HepG2 (cell line): Measurements from ENCODE around the gene CEACAM16. TPM values are rescaled to one million over a fixed set of nuclear protein-coding genes. Genes with fewer than 3 reads are reported as not detected.
A peak's percentile ranks its signal among the peaks of the same experiment; 100 is the strongest.

Experiments used
- CAMTA2 ChIP-seq: sonication (generic); formaldehyde crosslinking; IDR thresholded peaks from 2 replicates; pipeline ENCODE4 v1.4.0; 2020; ENCODE audit warnings: mild to moderate bottlenecking, missing genetic modification reagents, borderline replicate concordance
- CEBPB ChIP-seq: IDR thresholded peaks from 2 replicates; pipeline ENCODE4 v1.6.1; 2011; ENCODE audit warnings: low read depth, low read length, improper control_type of control experiment, borderline replicate concordance
- CEBPG ChIP-seq: IDR thresholded peaks from 2 replicates; pipeline ENCODE4 v1.6.1; 2016
- CREB3 ChIP-seq: sonication (generic); formaldehyde crosslinking; IDR thresholded peaks from 2 replicates; pipeline ENCODE4 v1.5.0; 2020; ENCODE audit warnings: missing genetic modification reagents
- E2F1 ChIP-seq: sonication (generic); formaldehyde crosslinking; IDR thresholded peaks from 2 replicates; pipeline ENCODE4 v1.5.0; 2020; ENCODE audit warnings: missing genetic modification reagents
- FIP1L1 ChIP-seq: fragments of 200-400 bp; formaldehyde crosslinking; IDR thresholded peaks from 2 replicates; pipeline ENCODE4 v1.6.1; 2018; ENCODE audit warnings: low read depth, mild to moderate bottlenecking, low read length, moderate library complexity, borderline replicate concordance; ENCODE audit not compliant: insufficient read depth
- FOXM1 ChIP-seq: sonication (generic); formaldehyde crosslinking; IDR thresholded peaks from 2 replicates; pipeline ENCODE4 v1.5.0; 2020; ENCODE audit warnings: missing genetic modification reagents
- FOXP4 ChIP-seq: sonication (generic); formaldehyde crosslinking; IDR thresholded peaks from 2 replicates; pipeline ENCODE4 v1.4.0; 2020; ENCODE audit warnings: missing genetic modification reagents
- GTF2F1 ChIP-seq: fragments of 150-350 bp; IDR thresholded peaks from 2 replicates; pipeline ENCODE4 v1.6.1; 2014; ENCODE audit warnings: low read length
- KAT7 ChIP-seq: IDR thresholded peaks from 2 replicates; pipeline ENCODE4 v1.6.1; 2018; ENCODE audit warnings: borderline replicate concordance, missing compliant biosample characterization
- MEF2D ChIP-seq: sonication (generic); formaldehyde crosslinking; IDR thresholded peaks from 2 replicates; pipeline ENCODE4 v1.5.1; 2020; ENCODE audit warnings: mild to moderate bottlenecking, missing genetic modification reagents
- REXO4 ChIP-seq: sonication (generic); formaldehyde crosslinking; IDR thresholded peaks from 2 replicates; pipeline ENCODE4 v1.8.0; 2022; ENCODE audit warnings: missing genetic modification reagents, mild to moderate bottlenecking, borderline replicate concordance
- SMARCC2 ChIP-seq: fragments of 450-650 bp; IDR thresholded peaks from 2 replicates; pipeline ENCODE4 v1.6.1; 2017; ENCODE audit warnings: antibody characterized with exemption, mild to moderate bottlenecking
- TBX3 ChIP-seq: fragments of 450-650 bp; IDR thresholded peaks from 2 replicates; pipeline ENCODE4 v1.6.1; 2017; ENCODE audit warnings: antibody characterized with exemption, mild to moderate bottlenecking, inconsistent platforms, borderline replicate concordance
- TIGD3 ChIP-seq: sonication (generic); formaldehyde crosslinking; IDR thresholded peaks from 2 replicates; pipeline ENCODE4 v1.5.1; 2020; ENCODE audit warnings: mild to moderate bottlenecking, missing genetic modification reagents, borderline replicate concordance
- XBP1 ChIP-seq: sonication (generic); formaldehyde crosslinking; IDR thresholded peaks from 2 replicates; pipeline ENCODE4 v1.5.0; 2020; ENCODE audit warnings: missing genetic modification reagents
- ZBTB34 ChIP-seq: sonication (generic); formaldehyde crosslinking; IDR thresholded peaks from 2 replicates; pipeline ENCODE4 v1.8.0; 2022; ENCODE audit warnings: mild to moderate bottlenecking, missing genetic modification reagents
- ZGPAT ChIP-seq: IDR thresholded peaks from 2 replicates; pipeline ENCODE4 v1.6.1; 2016; ENCODE audit warnings: mild to moderate bottlenecking
- ZKSCAN1 ChIP-seq: fragments of 150-350 bp; IDR thresholded peaks from 2 replicates; pipeline ENCODE4 v1.6.1; 2014; ENCODE audit warnings: low read length
- ZNF337 ChIP-seq: sonication (generic); formaldehyde crosslinking; IDR thresholded peaks from 2 replicates; pipeline ENCODE4 v1.5.1; 2020; ENCODE audit warnings: missing genetic modification reagents, low read depth, mild to moderate bottlenecking, borderline replicate concordance
- ZNF44 ChIP-seq: sonication (generic); formaldehyde crosslinking; IDR thresholded peaks from 2 replicates; pipeline ENCODE4 v1.5.1; 2020; ENCODE audit warnings: mild to moderate bottlenecking, missing genetic modification reagents
- ZNF530 ChIP-seq: sonication (generic); formaldehyde crosslinking; IDR thresholded peaks from 2 replicates; pipeline ENCODE4 v1.5.0; 2020; ENCODE audit warnings: low read depth, mild to moderate bottlenecking, missing genetic modification reagents
- ZNF615 ChIP-seq: sonication (generic); formaldehyde crosslinking; IDR thresholded peaks from 2 replicates; pipeline ENCODE4 v1.5.0; 2020; ENCODE audit warnings: mild to moderate bottlenecking, missing genetic modification reagents, borderline replicate concordance
- ZNF678 ChIP-seq: sonication (generic); formaldehyde crosslinking; IDR thresholded peaks from 2 replicates; pipeline ENCODE4 v1.4.0; 2020; ENCODE audit warnings: mild to moderate bottlenecking, missing genetic modification reagents
- polyA plus RNA-seq, 8 experiments: library from polyadenylated mRNA; depleted of rRNA in 3 of 8; stranded (reverse) in 7 of 8; unstranded in 1 of 8; fragments of >200 nt; fragmentation: Illumina TruSeq in 4 of 8; extraction: Trizol in 4 of 8; gene quantifications; 2 replicates each; pipeline versions ENCODE4 v1.2.1 to v1.2.3, GENCODE V29; 2011 to 2016; ENCODE audit warnings: low read depth in 4 of 8, missing spikeins in 1 of 8, mixed read lengths in 1 of 8; ENCODE audit not compliant: insufficient read depth in 1 of 8
- total RNA-seq, 5 experiments: library from RNA; depleted of rRNA; stranded (reverse); fragments of >200 nt; fragmentation: Illumina TruSeq; extraction: Trizol; gene quantifications; 2 replicates each; pipeline ENCODE4 v1.2.3, GENCODE V29; 2016; ENCODE audit warnings: low read depth in 1 of 5

The CEACAM16 gene
- total and polyA plus RNA-seq, 2 of the 13 experiments (the other 11 are each of a cell fraction or from before 2014, with no cell fraction given): not detected

- no peak for TF ChIP-seq FOXP4
- TF ChIP-seq XBP1 (CRISPR knock-in tag): no peak
- no peak for TF ChIP-seq ZNF615 (CRISPR knock-in tag)
- no peak for TF ChIP-seq ZNF44 (CRISPR knock-in tag)
- no peak for TF ChIP-seq CEBPB
- TF ChIP-seq GTF2F1: no peak
- TF ChIP-seq TBX3: no peak
- TF ChIP-seq REXO4 (CRISPR knock-in tag): no peak
- no peak for TF ChIP-seq SMARCC2
- TF ChIP-seq CAMTA2: no peak
- TF ChIP-seq ZNF678: no peak
- TF ChIP-seq CEBPG: no peak
- no peak for TF ChIP-seq ZBTB34 (CRISPR knock-in tag)
- TF ChIP-seq E2F1 (CRISPR knock-in tag): no peak
- TF ChIP-seq ZGPAT (CRISPR knock-in tag): peak; percentile 40; the same call in 1 of the 2 replicates
- TF ChIP-seq ZNF530 (CRISPR knock-in tag): no peak
- TF ChIP-seq MEF2D (CRISPR knock-in tag): no peak
- no peak for TF ChIP-seq ZKSCAN1
- no peak for TF ChIP-seq CREB3 (CRISPR knock-in tag)
- TF ChIP-seq KAT7 (CRISPR knock-in tag): no peak
- TF ChIP-seq ZNF337 (CRISPR knock-in tag): no peak
- no peak for TF ChIP-seq FOXM1 (CRISPR knock-in tag)
- TF ChIP-seq TIGD3 (CRISPR knock-in tag): no peak
- no peak for TF ChIP-seq FIP1L1
Observed at GRCh38 chr19:44740351-44740824, 41.4 kb downstream of the CEACAM16 start (continued).
